ENCODE results near the gene BNC2. TPM values are rescaled to one million over a fixed set of nuclear protein-coding genes. Genes with fewer than 3 reads are reported as not detected.
"Not testable (repeated sequence)": the region's sequence is repeated elsewhere in the genome, so short reads cannot be mapped to it uniquely, and the experiment has no call there.

The BNC2 gene
- total RNA-seq, 1 donor from 2014 or later, result 38.0 TPM

GRCh38 chr9:16884952-16885513 lies 14.6 kb upstream of the BNC2 start:
- Histone ChIP-seq H2AFZ (ENCODE audit: low read depth, low read length) (no peak overlapping the region), H3K27me3 (ENCODE audit: insufficient read depth, low read length) (no peaks in the 10 kb centered on the region), H3K4me1 (ENCODE audit: insufficient read depth, low read length) (no peaks in the 10 kb centered on the region), H3K27ac (ENCODE audit: low read depth, low read length) (no peak overlapping the region), H3K9ac (ENCODE audit: low read length) (no peak overlapping the region), H3K4me3 (ENCODE audit: insufficient read depth, low read depth, low read length) (no peak overlapping the region), H3K36me3 (ENCODE audit: insufficient read depth, low read length) (no peaks in the 10 kb centered on the region), H3K4me2 (ENCODE audit: low read length) (no peak overlapping the region), H4K20me1 (ENCODE audit: insufficient read depth, low read length) (no peaks in the 10 kb centered on the region), H3K9me3 (ENCODE audit: insufficient read depth, low read depth, low read length) (no peaks in the 10 kb centered on the region), H3K79me2 (ENCODE audit: insufficient read depth, low read length) (no peaks in the 10 kb centered on the region)
- no peaks in the 10 kb centered on the region for H3K36me3 Mint-ChIP-seq (ENCODE audit: low read depth, unreplicated experiment)
- no peak overlapping the region for H3K4me3 Mint-ChIP-seq (ENCODE audit: unreplicated experiment)
- peaks cover 6% of the 10 kb centered on the region for H3K4me1 Mint-ChIP-seq (ENCODE audit: low read depth, unreplicated experiment)
- peaks cover 5% of the 10 kb centered on the region for H3K9me3 Mint-ChIP-seq (ENCODE audit: unreplicated experiment)
- peak overlapping the region; percentile 35 for H3K27ac Mint-ChIP-seq (ENCODE audit: unreplicated experiment)
- TF ChIP-seq, protein P1, sequence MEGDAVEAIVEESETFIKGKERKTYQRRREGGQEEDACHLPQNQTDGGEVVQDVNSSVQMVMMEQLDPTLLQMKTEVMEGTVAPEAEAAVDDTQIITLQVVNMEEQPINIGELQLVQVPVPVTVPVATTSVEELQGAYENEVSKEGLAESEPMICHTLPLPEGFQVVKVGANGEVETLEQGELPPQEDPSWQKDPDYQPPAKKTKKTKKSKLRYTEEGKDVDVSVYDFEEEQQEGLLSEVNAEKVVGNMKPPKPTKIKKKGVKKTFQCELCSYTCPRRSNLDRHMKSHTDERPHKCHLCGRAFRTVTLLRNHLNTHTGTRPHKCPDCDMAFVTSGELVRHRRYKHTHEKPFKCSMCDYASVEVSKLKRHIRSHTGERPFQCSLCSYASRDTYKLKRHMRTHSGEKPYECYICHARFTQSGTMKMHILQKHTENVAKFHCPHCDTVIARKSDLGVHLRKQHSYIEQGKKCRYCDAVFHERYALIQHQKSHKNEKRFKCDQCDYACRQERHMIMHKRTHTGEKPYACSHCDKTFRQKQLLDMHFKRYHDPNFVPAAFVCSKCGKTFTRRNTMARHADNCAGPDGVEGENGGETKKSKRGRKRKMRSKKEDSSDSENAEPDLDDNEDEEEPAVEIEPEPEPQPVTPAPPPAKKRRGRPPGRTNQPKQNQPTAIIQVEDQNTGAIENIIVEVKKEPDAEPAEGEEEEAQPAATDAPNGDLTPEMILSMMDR (IDR thresholded peaks at IDR 0.05; ENCODE audit: insufficient read depth, low read depth, low read length), result no peak
- no peak for TF ChIP-seq EZH2 (IDR thresholded peaks at IDR 0.05; ENCODE audit: insufficient read depth, low read length)
- FAIRE-seq (no peak), DNase-seq (ENCODE audit: low read depth) (peak; percentile 60)
- H3K27me3 Mint-ChIP-seq (ENCODE audit: low read depth, unreplicated experiment), result no peaks in the 10 kb centered on the region

DNA sequence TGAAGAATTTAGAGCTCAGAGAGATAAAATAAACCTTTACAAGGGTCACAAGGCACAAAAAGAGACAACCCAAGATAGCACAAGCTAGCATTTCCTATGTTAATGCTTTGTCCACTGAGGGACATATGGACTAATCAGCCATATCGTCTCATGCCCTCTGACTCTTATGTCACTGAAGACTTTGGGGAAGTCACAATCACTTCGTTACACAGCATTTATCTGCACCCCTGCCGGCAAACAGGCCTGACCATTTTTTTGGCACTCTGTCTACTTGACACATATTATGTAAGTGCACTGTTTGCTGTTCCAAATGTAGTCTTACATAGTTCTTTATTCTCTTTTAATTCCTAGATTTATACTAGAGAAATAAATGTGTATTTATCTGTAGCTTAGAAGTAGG lies 13.9 kb upstream of the BNC2 start:
- no peak overlapping the region for H3K4me3 Mint-ChIP-seq (ENCODE audit: unreplicated experiment)
- Histone ChIP-seq H3K27ac (ENCODE audit: low read depth, low read length) (no peak overlapping the region), H3K9ac (ENCODE audit: low read length) (no peak overlapping the region)

DNA sequence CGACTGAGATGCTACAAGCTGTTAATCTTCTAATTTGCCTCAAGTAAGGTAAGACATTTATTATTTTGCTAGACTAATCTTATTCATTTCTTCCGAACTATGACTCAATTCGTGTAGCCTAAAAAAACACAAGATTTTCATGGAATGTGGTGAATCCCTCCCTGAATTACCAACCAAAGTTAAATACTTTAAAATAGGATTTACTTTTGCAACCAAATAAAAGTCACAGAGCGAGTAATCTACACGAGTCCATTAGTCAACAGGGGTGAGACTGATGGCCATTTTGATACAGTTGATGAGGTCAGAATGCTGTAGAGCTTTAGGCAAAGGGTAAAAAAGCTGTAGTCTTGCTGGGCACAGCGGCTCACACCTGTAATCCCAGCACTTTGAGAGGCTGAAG lies 13.1 kb upstream of the BNC2 start:
- Histone ChIP-seq H3K4me3 (ENCODE audit: insufficient read depth, low read depth, low read length) (no peak overlapping the region), H3K4me2 (ENCODE audit: low read length) (no peak overlapping the region), H3K4me1 (ENCODE audit: insufficient read depth, low read length) (no peaks in the 10 kb centered on the region), H3K79me2 (ENCODE audit: insufficient read depth, low read length) (no peaks in the 10 kb centered on the region), H3K9ac (ENCODE audit: low read length) (no peak overlapping the region), H3K9me3 (ENCODE audit: insufficient read depth, low read depth, low read length) (no peaks in the 10 kb centered on the region), H2AFZ (ENCODE audit: low read depth, low read length) (no peak overlapping the region), H3K27ac (ENCODE audit: low read depth, low read length) (no peak overlapping the region), H3K36me3 (ENCODE audit: insufficient read depth, low read length) (no peaks in the 10 kb centered on the region), H3K27me3 (ENCODE audit: insufficient read depth, low read length) (no peaks in the 10 kb centered on the region), H4K20me1 (ENCODE audit: insufficient read depth, low read length) (no peaks in the 10 kb centered on the region)
- FAIRE-seq, result no peak
- TF ChIP-seq, protein P1 (IDR thresholded peaks at IDR 0.05; ENCODE audit: insufficient read depth, low read depth, low read length), result no peak
- TF ChIP-seq EZH2 (IDR thresholded peaks at IDR 0.05; ENCODE audit: insufficient read depth, low read length), result no peak
- Mint-ChIP-seq H3K36me3 (ENCODE audit: low read depth, unreplicated experiment) (no peaks in the 10 kb centered on the region), H3K27me3 (ENCODE audit: low read depth, unreplicated experiment) (no peaks in the 10 kb centered on the region), H3K4me3 (ENCODE audit: unreplicated experiment) (no peak overlapping the region), H3K9me3 (ENCODE audit: unreplicated experiment) (peaks cover 5% of the 10 kb centered on the region), H3K27ac (ENCODE audit: unreplicated experiment) (no peak overlapping the region), H3K4me1 (ENCODE audit: low read depth, unreplicated experiment) (peaks cover 6% of the 10 kb centered on the region)
- DNase-seq (ENCODE audit: low read depth), result no peak

More for the DNA sequence above, 13.9 kb upstream of the BNC2 start:
- TF ChIP-seq, protein P1 (IDR thresholded peaks at IDR 0.05; ENCODE audit: insufficient read depth, low read depth, low read length), result no peak
- TF ChIP-seq EZH2 (IDR thresholded peaks at IDR 0.05; ENCODE audit: insufficient read depth, low read length), result no peak
- Histone ChIP-seq H3K27me3 (ENCODE audit: insufficient read depth, low read length) (no peaks in the 10 kb centered on the region), H3K36me3 (ENCODE audit: insufficient read depth, low read length) (no peaks in the 10 kb centered on the region), H3K4me3 (ENCODE audit: insufficient read depth, low read depth, low read length) (no peak overlapping the region), H4K20me1 (ENCODE audit: insufficient read depth, low read length) (no peaks in the 10 kb centered on the region), H3K4me1 (ENCODE audit: insufficient read depth, low read length) (no peaks in the 10 kb centered on the region), H3K4me2 (ENCODE audit: low read length) (no peak overlapping the region), H3K79me2 (ENCODE audit: insufficient read depth, low read length) (no peaks in the 10 kb centered on the region), H2AFZ (ENCODE audit: low read depth, low read length) (no peak overlapping the region), H3K9me3 (ENCODE audit: insufficient read depth, low read depth, low read length) (no peaks in the 10 kb centered on the region)
- H3K27me3 Mint-ChIP-seq (ENCODE audit: low read depth, unreplicated experiment), result no peaks in the 10 kb centered on the region
- no peak for DNase-seq (ENCODE audit: low read depth)
- peaks cover 6% of the 10 kb centered on the region for H3K4me1 Mint-ChIP-seq (ENCODE audit: low read depth, unreplicated experiment)
- FAIRE-seq, result no peak
- no peak overlapping the region for H3K27ac Mint-ChIP-seq (ENCODE audit: unreplicated experiment)
- peaks cover 5% of the 10 kb centered on the region for H3K9me3 Mint-ChIP-seq (ENCODE audit: unreplicated experiment)
- H3K36me3 Mint-ChIP-seq (ENCODE audit: low read depth, unreplicated experiment), result no peaks in the 10 kb centered on the region

DNA sequence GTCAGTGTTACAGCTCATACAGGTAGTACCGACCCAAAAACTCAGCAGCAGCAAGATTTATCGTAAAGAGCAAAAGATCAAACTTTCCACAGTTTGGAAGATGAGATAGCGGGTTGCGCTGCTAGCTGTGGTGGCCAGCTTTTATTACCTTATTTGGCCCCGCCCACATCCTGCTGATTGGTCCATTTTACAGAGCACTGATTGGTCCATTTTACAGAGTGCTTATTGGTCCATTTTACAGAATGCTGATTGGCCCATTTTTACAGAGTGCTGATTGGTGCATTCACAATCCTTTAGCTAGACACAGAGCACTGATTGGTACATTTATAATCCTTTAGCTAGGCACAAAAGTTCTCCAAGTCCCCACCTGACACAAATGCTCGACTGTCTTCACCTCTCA lies 12.0 kb upstream of the BNC2 start:
- DNase-seq (ENCODE audit: low read depth); H3K27ac Mint-ChIP-seq (ENCODE audit: unreplicated experiment); H3K27me3 ChIP-seq (ENCODE audit: insufficient read depth, low read length); H3K9ac ChIP-seq (ENCODE audit: low read length); H3K4me3 Mint-ChIP-seq (ENCODE audit: unreplicated experiment); H3K4me2 ChIP-seq (ENCODE audit: low read length); FAIRE-seq; H3K4me1 Mint-ChIP-seq (ENCODE audit: low read depth, unreplicated experiment); H3K4me3 ChIP-seq (ENCODE audit: insufficient read depth, low read depth, low read length); H3K27me3 Mint-ChIP-seq (ENCODE audit: low read depth, unreplicated experiment); H3K27ac ChIP-seq (ENCODE audit: low read depth, low read length); H3K79me2 ChIP-seq (ENCODE audit: insufficient read depth, low read length); H3K36me3 ChIP-seq (ENCODE audit: insufficient read depth, low read length); H3K9me3 ChIP-seq (ENCODE audit: insufficient read depth, low read depth, low read length); H2AFZ ChIP-seq (ENCODE audit: low read depth, low read length); H3K36me3 Mint-ChIP-seq (ENCODE audit: low read depth, unreplicated experiment); H3K9me3 Mint-ChIP-seq (ENCODE audit: unreplicated experiment); H4K20me1 ChIP-seq (ENCODE audit: insufficient read depth, low read length); H3K4me1 ChIP-seq (ENCODE audit: insufficient read depth, low read length): not testable (repeated sequence)

Measured in astrocyte (in vitro differentiated cells and primary cell).